Measurements from ENCODE around the gene DHX58. TPM values are rescaled to one million over a fixed set of nuclear protein-coding genes. Genes with fewer than 3 reads are reported as not detected.
A peak's percentile ranks its signal among the peaks of the same experiment; 100 is the strongest.

The DHX58 gene
- total RNA-seq, 2 donors from 2014 or later = 39.6 to 40.2 TPM

DNA sequence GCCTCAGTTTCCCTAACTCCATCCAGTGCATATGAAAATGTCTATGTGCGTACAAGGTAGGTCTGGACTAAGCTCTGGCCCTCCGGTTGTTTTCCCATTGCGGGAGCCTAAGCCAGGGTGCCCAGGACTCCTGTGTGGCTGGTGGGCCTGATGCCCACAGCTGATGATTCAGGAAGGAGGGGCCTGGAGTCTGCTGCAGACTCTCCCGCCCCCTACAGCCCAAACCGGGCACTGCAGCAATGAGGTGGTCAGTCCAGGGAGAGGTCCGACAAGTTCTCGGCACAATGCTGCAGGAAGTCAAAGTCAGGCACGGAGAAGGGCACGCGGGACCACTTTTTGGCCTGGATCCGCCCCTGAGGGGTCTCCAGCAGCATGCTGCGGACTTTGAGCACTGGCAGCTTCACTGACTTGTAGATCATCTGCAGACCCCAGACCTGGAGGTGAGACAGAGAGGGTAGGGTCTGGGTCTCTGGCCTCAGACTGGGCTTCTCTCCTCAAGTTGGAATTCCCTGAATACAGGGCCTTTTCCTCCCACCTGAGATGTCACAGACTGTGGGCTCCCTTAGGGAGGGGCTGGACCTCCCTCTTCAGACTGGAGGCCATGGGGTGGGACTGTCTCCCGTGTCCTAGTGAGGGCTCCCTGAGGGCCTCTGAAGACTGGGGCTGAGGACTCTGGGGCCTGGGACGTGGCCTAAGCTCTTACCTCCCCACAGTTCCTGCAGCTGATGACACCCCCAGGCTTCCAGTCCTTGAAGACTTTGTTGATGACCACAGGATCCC lies 10.8 kb downstream of the DHX58 start:
- DNase-seq (ENCODE audit: low spot score in 2 of 2) = peak; percentile 75 to 91
- Mint-ChIP-seq H3K36me3 (no peaks in the 10 kb centered on the region), H3K27ac (no peak overlapping the region), H3K9me3 (no peaks in the 10 kb centered on the region)
- peak; percentile 83 to 85 for ATAC-seq

DNA sequence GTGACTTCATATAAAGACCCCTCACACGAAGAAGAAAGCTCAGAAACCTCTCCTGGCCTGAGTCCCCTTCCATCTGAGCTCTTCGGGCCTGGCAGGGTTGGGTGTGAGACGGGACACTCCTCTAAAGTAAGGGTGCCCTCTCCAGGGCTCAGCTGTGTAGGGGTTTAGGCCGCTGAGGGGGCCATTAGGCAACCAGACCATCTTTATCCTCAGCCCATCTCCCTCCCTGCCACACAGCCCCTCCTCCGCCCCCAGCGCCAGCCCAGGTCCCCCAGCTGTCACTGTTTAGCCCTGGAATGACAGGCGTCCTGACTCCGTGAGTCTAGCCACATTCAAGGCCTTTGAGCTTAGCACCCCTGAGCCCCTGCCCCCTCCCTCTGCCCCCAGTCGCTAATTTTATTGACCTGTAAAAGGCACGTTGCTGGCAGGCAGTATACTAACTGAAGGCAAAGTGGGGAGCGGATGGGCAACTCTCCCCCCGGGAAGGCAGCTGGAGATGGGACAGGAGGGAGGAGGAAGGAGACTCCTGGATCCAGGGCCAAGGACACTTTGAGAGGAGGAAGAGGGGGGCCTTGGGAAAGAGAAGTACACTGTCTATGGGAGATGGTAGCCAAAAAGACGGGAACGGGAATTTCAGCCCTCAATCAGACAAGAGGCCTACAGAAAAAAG lies 13.6 kb downstream of the DHX58 start:
- Mint-ChIP-seq H3K9me3 (no peaks in the 10 kb centered on the region), H3K36me3 (no peaks in the 10 kb centered on the region), H3K27ac (no peak overlapping the region)
- DNase-seq (ENCODE audit: low spot score in 2 of 2) (no peak), ATAC-seq (no peak)

DNA sequence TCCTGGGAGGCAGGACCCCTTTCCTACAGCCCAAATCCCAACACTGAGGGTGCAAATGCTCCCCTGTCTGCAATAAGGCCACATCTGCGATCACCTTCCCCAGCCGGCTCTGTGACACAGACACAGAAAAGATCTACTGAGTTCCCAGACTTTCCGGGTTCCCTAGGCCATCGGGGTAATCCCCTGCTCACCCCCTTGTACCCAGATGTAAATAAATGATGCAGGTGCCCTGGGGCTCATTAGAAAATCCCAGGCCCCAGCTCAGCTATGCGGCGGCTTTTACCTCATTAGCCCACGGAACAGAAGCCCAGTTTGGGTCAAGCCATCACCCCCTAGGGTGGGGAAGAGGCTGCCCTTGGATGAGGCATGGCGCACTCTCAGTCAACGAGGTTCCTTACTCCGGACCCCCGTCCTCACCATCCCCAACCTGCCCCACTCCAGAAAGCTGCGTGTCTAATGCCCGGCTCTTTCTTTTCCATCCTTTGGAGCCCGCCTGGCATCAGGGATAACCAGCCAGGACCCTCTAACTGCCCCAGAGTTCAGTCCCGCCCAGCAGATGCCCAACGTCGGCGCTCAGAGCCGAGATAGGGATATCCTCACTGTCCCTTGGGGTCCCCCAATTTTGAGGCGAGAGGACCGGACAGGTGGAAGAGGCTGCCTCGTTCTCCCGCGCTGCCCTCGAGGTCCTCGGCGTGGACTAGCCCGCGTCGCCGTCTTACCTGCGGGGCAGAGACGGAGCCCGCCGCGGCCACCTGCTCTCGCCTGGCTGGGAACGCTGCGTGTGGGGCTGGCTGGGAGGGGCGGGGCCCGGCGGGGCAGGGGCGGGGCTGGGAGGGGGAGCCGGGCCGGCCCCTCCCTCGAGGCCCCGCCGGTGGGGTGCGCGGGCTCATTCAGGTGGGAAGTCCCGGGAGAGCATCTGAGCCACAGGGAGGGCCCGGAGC lies 14.6 kb downstream of the DHX58 start, which contains the start of gene ZNF385C:
TSS of gene ZNF385C (minus strand) at position 783 of the 941 bp plus-strand sequence. CDS start 35,417 bp downstream, outside the sequence.
- ATAC-seq (peak; percentile 26 to 76), DNase-seq (ENCODE audit: low spot score in 2 of 2) (peak in 1 of 2 donors; percentile 42)
- no peaks in the 10 kb centered on the region for H3K36me3 Mint-ChIP-seq
- H3K27ac Mint-ChIP-seq = no peak within 1 kb of the TSS
- no peaks in the 10 kb centered on the region for H3K9me3 Mint-ChIP-seq

DNA sequence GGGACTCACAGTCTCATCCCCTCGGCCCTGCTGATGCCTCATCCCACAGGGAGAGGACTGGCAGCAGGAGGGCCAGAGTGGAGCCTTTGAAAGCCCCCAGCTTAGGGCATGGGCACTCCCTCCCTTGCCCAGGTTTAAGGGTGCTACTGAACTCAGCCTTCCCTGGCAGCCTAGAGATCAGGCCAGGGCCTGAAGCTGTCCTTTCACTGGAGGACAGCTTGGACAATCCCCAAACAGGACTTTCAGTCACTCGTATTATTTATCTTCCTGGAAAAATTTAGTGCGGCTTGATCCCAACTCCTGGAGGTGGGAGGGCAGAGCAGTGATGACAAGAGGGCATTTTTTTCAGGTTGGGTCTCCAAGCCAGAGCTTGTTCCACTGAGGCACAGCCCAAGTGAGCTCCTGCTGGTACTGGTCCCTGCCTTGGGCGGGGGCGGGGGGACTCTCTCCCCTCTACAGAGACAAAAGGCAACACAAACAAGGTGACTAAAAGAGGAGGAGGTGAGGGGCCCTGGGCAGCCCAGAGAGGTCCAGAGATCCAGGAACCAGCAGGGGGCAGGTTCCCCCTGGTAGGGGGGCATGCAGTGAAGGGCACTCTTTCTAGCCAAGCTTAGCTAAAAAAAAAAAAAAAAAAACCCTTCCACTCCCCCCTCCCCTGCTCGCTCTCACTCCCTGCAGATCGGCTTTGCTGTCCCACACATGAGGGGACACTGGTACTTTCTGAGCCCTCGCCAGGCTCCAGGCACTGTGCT lies 16.0 kb downstream of the DHX58 start:
- ATAC-seq (no peak), DNase-seq (ENCODE audit: low spot score in 2 of 2) (no peak)
- no peaks in the 10 kb centered on the region for H3K36me3 Mint-ChIP-seq
- no peaks in the 10 kb centered on the region for H3K9me3 Mint-ChIP-seq
- H3K27ac Mint-ChIP-seq = no peak overlapping the region

DNA sequence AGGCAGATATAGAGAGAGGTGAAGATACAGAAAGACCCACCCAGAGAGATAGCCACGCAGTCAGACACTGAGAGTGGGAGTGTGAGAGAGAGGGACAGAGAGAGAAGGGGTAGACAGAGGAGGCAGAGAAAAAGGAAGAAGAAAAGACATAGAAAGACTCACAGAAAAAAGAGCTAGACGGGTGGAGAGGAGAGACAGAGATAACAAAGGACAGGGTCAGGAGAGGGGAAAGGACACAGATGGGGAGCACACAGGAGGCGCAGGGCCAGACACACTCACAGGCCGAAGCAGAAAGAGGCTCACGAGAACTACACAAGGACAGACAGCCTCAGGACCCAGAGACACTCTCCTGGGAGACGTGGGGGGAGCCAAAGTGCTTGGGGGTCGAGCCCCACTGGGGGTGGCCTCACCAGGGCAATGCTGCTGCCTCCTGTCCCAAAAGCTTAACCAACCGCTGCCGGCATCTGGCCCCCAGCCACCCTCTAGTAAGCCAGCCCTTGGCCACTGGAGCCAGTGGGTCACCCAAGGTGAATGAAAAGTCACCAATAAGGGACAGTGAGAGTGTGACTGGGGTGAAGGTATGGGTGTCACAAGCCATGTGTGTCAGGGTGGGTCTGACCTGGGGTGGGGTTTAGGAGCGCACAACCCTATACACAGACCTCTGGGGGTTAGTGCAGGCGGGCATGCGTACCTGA lies 18.0 kb downstream of the DHX58 start:
- ATAC-seq = no peak
- no peaks in the 10 kb centered on the region for H3K9me3 Mint-ChIP-seq
- no peak overlapping the region for H3K27ac Mint-ChIP-seq
- no peak for DNase-seq (ENCODE audit: low spot score in 2 of 2)
- H3K36me3 Mint-ChIP-seq = no peaks in the 10 kb centered on the region

DNA sequence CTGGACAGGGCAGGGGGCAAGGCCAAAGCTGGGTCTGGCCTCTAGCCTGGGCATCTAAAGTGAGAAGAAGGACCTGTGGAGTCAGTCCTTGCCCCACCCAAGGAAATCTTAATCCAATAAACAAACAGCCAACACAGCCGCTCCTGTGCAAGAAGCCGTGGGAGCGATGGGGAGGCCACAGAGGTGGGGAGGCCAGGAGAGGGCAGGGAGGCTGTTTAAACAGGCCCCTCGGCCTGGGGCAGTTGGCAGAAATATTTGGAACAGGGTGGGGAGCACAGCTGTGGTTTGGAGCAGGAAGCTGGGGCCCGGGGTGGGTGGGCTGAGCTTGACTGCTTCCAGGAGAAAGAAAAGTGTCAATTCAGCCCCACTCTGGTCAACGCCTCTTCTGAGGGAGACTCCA lies 19.6 kb downstream of the DHX58 start:
- Mint-ChIP-seq H3K36me3 (no peaks in the 10 kb centered on the region), H3K27ac (no peak overlapping the region)
- ATAC-seq = no peak

DNA sequence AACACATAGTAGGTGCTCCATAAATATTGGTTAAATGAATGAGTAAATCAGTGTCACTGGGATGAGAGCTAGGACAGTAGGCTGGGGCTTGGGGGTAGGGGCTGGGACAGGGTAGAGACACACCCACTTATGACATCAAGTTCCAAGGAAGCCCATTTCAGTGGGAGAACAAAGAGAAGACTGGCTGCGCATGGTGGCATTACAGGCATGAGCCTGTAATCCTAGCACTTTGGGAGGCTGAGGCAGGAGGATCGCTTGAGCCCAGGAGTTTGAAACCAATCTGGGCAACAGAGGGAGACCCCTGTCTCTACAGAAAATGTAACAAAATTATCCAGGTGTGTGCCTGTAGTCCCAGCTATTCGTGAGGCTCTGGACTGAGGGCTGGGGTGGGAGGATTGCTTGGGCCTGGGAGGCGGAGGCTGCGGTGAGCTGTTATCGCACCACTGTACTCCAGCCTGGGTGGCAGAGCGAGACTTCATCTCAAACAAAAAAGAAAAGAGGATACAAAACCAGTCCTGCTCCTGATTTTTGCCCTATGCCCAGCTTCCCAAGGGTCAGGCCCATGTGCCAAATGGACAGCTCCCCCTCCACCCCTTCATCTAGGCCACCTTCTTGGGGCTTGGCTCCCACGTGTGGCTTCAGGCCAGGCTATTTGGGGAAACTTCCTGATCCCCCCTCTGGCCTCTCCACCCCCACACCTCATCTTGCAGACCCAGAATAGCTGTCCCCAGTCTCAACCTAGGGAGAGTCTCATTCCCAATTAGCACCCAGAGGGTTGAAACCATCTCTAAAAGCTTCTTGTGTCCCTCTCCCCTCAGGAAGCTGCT lies 21.3 kb downstream of the DHX58 start:
- Mint-ChIP-seq H3K36me3 (no peaks in the 10 kb centered on the region), H3K9me3 (no peaks in the 10 kb centered on the region), H3K27ac (no peak overlapping the region)
- DNase-seq (ENCODE audit: low spot score in 2 of 2) (no peak), ATAC-seq (no peak)

More for the DNA sequence above, 19.6 kb downstream of the DHX58 start:
- no peaks in the 10 kb centered on the region for H3K9me3 Mint-ChIP-seq
- no peak for DNase-seq (ENCODE audit: low spot score in 2 of 2)

DNA sequence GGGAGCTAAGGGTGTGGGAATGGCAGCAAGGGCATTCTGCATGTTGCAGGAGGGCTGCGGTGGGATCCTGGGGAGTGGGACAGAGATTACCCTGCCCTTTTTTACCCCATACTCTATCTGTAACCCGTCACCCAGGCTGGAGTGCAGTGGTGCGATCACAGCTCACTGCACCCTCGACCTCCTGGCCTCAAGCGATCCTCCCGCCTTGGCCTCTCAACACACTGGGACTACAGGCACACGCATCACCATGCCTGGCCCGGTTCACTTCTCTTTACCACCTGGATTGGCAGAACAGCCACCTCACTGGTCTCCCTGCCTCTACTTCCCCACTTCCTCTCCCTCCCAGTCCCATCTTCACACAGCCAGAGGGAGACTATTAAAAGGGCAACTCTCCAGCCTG lies 23.8 kb downstream of the DHX58 start:
- Mint-ChIP-seq H3K36me3 (no peaks in the 10 kb centered on the region), H3K9me3 (no peaks in the 10 kb centered on the region), H3K27ac (no peak overlapping the region)
- DNase-seq (ENCODE audit: low spot score in 2 of 2) (no peak), ATAC-seq (no peak)

DNA sequence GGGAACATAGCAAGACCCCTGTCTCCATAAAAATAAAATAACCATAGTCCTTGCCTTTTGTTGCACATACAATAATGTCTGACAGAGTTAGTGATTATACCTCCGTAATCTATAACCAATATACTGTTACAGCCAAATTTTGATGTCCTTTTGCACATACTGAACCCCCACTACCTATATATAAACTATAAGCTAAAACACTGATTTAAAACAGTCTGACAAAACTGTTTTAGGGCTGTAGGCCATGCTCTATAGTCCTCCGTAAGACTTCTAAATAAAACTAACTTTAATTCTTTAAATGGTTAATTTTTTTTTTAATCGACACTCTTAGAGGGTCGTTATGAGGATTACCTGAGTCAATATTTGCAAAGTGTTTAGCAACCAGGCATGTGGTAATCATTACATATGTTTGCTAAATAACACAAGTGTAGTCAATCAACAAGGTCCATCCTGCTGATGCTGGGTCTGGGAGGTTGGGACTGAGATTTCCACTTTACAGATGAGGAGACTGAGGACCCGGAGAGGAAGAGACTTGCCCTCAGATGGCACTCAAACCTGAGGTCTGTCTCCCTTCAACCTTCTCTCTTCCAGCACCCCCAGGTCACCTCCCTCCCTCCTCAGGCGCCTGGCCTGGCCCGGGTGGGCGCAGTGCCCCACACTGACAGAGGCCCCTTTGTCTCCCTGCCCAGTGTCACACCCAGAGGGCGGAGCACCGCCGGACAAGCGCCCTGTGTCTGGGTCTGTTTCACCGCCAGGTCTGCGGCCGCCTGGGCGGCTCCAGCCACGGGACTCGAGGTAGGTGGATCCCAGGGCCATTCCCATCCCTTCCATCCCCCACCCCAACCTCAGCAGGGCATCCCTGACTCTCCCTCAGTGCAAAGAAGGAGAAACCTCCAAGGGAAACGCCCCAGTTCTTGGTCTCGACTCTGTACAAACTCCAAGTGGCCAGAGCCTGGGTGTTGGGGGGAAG lies 24.5 kb downstream of the DHX58 start:
- no peaks in the 10 kb centered on the region for H3K36me3 Mint-ChIP-seq
- no peaks in the 10 kb centered on the region for H3K9me3 Mint-ChIP-seq
- DNase-seq (ENCODE audit: low spot score in 2 of 2) (no peak), ATAC-seq (no peak)
- no peak overlapping the region for H3K27ac Mint-ChIP-seq

DNA sequence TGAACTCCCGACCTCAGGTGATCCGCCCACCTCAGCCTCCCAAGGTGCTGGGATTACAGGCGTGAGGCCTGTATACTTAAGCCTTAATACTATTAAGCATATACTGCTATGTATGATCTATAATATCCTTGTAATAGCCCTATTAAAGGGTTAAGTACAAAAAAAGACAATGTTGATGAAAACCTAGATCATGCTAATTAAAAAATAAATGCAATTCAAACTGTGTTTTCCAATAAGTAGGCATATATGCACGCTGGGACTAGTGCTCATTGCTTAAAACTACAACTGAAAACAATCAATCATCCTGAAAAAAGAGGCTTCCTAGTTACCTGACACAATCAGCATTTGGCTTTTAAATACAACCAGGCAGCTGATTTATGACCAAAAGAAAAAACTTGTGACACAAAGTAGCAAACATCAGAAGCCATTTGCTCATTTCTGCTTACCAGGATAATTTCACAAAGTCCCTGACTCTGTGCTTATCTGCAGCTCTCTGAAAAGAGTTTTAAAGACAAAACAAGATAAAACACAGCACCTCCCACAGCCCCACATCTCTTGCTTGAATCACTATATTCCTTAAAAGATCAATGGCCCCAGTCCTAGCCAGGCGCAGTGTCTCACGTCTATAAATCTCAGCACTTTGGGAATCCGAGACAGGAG lies 25.3 kb downstream of the DHX58 start:
- no peaks in the 10 kb centered on the region for H3K36me3 Mint-ChIP-seq

DNA sequence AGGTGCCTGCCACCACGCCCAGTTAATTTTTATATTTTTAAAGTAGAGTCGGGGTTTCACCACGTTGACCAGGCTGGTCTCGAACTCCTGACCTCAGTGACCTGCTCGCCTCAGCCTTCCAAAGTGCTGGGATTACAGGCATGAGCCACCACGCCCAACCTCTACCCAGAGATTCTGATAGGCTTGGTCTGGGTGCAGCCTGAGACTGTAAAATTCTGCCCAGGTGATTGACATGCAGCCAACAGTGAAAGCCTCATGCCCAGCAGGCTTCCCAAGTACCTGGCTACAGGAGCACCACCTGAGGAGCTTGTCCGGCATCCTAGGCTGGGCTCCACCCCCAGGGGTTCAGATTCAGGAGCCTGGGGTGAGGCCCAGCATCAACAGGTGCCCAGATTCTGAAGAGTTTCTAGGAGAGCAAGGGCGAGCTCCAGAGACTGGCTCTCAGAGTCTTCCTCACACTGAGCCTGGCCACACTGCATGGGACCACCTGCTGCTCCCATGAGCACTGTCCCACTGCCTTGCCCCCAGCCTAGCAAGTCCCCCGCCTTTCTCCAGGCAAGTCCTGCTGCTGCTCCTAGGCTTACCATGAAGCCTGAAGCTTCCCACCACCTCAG lies 30.9 kb downstream of the DHX58 start:
- H3K9me3 Mint-ChIP-seq = no peaks in the 10 kb centered on the region
- no peak for ATAC-seq
- no peaks in the 10 kb centered on the region for H3K36me3 Mint-ChIP-seq

More for the DNA sequence above, 25.3 kb downstream of the DHX58 start:
- Mint-ChIP-seq H3K9me3 (no peaks in the 10 kb centered on the region), H3K27ac (no peak overlapping the region)
- DNase-seq (ENCODE audit: low spot score in 2 of 2) (no peak), ATAC-seq (no peak)

DNA sequence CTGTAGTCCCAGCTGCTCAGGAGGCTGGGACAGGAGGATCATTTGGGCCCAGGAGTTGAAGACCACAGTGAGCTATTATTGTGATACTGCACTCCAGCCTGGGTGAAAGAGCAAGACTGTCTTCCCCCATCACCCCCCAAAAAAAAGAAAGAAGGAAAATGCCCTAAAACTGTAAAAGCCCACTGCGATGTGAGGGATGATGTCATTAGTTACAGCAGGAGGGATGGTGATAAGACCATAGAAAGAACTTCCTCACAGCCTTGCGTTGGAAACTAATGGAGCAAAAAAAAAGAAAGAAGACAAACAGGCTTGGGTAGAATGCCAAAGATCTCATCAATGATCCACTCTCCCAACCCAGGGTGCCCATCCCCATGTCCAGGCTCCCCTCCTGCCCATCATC lies 33.0 kb downstream of the DHX58 start:
- no peak for ATAC-seq
- DNase-seq (ENCODE audit: low spot score in 2 of 2) = no peak
- Mint-ChIP-seq H3K9me3 (no peaks in the 10 kb centered on the region), H3K36me3 (no peaks in the 10 kb centered on the region), H3K27ac (no peak overlapping the region)

More for the DNA sequence above, 30.9 kb downstream of the DHX58 start:
- H3K27ac Mint-ChIP-seq = no peak overlapping the region
- DNase-seq (ENCODE audit: low spot score in 2 of 2) = no peak

DNA sequence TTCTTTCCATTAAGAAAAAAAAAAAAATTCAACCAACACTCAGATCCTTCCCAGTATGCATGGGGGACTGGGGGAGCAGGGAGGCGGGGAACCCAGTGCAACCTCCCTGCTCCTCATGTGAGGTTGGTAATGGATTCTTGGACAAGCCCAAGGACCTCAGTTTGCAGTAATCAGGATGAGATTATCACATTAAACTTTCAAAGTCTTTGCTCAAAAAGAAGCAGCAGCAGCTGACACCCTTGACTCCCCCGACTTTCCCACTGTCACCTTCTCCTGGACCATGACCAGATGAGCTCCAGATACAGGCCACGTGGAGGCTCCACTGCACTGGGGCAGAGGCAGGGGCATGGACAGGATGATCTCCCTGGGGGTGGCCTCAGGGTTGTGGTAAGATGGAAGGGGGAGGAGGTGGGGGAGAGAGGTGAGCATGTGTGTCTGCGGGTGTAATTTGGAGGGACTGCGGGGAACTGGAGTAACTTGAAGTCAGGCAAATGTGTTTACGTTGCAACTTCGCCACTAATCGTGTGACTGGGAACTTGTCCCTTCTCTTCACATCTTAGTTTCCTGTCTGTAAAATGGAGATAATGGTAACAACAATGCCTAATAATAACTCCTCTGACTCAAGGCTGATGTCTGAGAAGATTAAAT lies 34.0 kb downstream of the DHX58 start:
- no peaks in the 10 kb centered on the region for H3K9me3 Mint-ChIP-seq
- ATAC-seq = no peak

More for the DNA sequence above, 34.0 kb downstream of the DHX58 start:
- DNase-seq (ENCODE audit: low spot score in 2 of 2) = no peak
- no peak overlapping the region for H3K27ac Mint-ChIP-seq
- H3K36me3 Mint-ChIP-seq = no peaks in the 10 kb centered on the region

Measured in activated naive CD4-positive, alpha-beta T cell treated with anti-CD3 and anti-CD28 coated beads, Interleukin-2, amount 50 U/mL, for 72 hours (primary cell).